GM12892 (cell line): Measurements from ENCODE around the gene DNMT1.

Source experiments
- POLR2A ChIP-seq: IDR thresholded peaks from 2 replicates; pipeline ENCODE4 v1.6.1; 2011; ENCODE audit warnings: low read depth, low read length, control low read depth
- POLR2AphosphoS5 ChIP-seq: IDR thresholded peaks from 2 replicates; pipeline ENCODE4 v1.6.1; 2011; ENCODE audit warnings: low read depth, low read length, control low read depth
- TAF1 ChIP-seq: IDR thresholded peaks from 2 replicates; pipeline ENCODE4 v1.6.1; 2011; ENCODE audit warnings: low read depth, mild to moderate bottlenecking, control low read depth, low read length, borderline replicate concordance

DNA sequence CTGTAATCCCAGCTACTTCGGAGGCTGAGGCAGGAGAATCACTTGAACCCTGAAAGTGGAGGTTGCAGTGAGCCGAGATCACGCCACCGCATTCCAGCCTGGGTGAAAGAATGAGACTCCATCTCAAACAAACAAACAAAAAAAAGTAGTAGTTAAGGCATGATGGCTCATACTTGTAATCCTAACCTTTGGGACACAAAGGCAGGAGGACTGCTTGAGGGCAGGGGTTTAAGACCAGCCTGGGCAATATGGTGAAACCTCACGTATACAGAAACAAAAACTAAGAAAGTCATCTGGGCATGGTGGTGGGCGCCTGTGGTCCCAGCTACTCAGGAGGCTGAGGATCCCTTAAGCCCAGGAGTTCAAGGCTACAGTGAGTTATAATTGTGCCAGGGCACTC is 1.8 kb downstream of the DNMT1 start:
- TF ChIP-seq TAF1 (no peak), POLR2A (no peak), POLR2AphosphoS5 (no peak)
